HepG2 (cell line): Measurements from ENCODE around the gene SPATA13. TPM values are rescaled to one million over a fixed set of nuclear protein-coding genes. Genes with fewer than 3 reads are reported as not detected.

Experiments
- ARNT ChIP-seq: fragments of 450-650 bp; IDR thresholded peaks from 2 replicates; pipeline ENCODE4 v1.6.1; 2017
- ATAD3A ChIP-seq: sonication (generic); formaldehyde crosslinking; IDR thresholded peaks from 2 replicates; pipeline ENCODE4 v1.4.0; 2020; ENCODE audit warnings: missing genetic modification reagents
- KAT2B ChIP-seq: fragments of 150-350 bp; IDR thresholded peaks from 2 replicates; pipeline ENCODE4 v1.6.1; 2014; ENCODE audit warnings: low read depth, low read length, borderline replicate concordance
- KDM1A ChIP-seq: IDR thresholded peaks from 2 replicates; pipeline ENCODE4 v1.6.1; 2016; ENCODE audit warnings: missing compliant biosample characterization
- MED1 ChIP-seq: sonication (generic); formaldehyde crosslinking; IDR thresholded peaks from 2 replicates; pipeline ENCODE4 v1.4.0; 2020; ENCODE audit warnings: missing genetic modification reagents
- NFE2L2 ChIP-seq: fragments of 150-350 bp; IDR thresholded peaks from 2 replicates; pipeline ENCODE4 v1.6.1; 2014; ENCODE audit warnings: low read length
- PLRG1 ChIP-seq: fragments of 450-650 bp; conservative IDR thresholded peaks from 2 replicates; pipeline ENCODE4 v1.6.1; 2016
- SAFB2 ChIP-seq: sonication (generic); formaldehyde crosslinking; IDR thresholded peaks from 2 replicates; pipeline ENCODE4 v1.5.1; 2020; ENCODE audit warnings: missing genetic modification reagents, low read depth, mild to moderate bottlenecking, borderline replicate concordance
- SOX6 ChIP-seq, 2 experiments: fragments of 450-650 bp in 1 of 2; sonication (generic) in 1 of 2; formaldehyde crosslinking in 1 of 2; IDR thresholded peaks; 2 replicates each; pipeline versions ENCODE4 v1.4.0 to v1.6.1; 2017 to 2020; ENCODE audit warnings: antibody characterized with exemption in 1 of 2, mild to moderate bottlenecking in 1 of 2, missing genetic modification reagents in 1 of 2
- SRF ChIP-seq: IDR thresholded peaks from 2 replicates; pipeline ENCODE4 v1.6.1; 2011; ENCODE audit warnings: mild to moderate bottlenecking, low read depth, low read length, moderate library complexity
- ZFP1 ChIP-seq: IDR thresholded peaks from 2 replicates; pipeline ENCODE4 v1.6.1; 2016
- ZNF232 ChIP-seq: sonication (generic); formaldehyde crosslinking; IDR thresholded peaks from 2 replicates; pipeline ENCODE4 v1.4.0; 2020; ENCODE audit warnings: missing genetic modification reagents, borderline replicate concordance
- ZNF354B ChIP-seq: sonication (generic); formaldehyde crosslinking; IDR thresholded peaks from 2 replicates; pipeline ENCODE4 v1.8.0; 2022; ENCODE audit warnings: mild to moderate bottlenecking, missing genetic modification reagents
- ZNF468 ChIP-seq: sonication (generic); formaldehyde crosslinking; IDR thresholded peaks from 2 replicates; pipeline ENCODE4 v1.8.0; 2022; ENCODE audit warnings: mild to moderate bottlenecking, moderate library complexity, missing genetic modification reagents
- ZNF572 ChIP-seq: sonication (generic); formaldehyde crosslinking; IDR thresholded peaks from 2 replicates; pipeline ENCODE4 v1.5.1; 2020; ENCODE audit warnings: mild to moderate bottlenecking, missing genetic modification reagents
- ZNF839 ChIP-seq: sonication (generic); formaldehyde crosslinking; IDR thresholded peaks from 2 replicates; pipeline ENCODE4 v1.4.0; 2020; ENCODE audit warnings: missing genetic modification reagents, mild to moderate bottlenecking, borderline replicate concordance
- polyA plus RNA-seq, 8 experiments: library from polyadenylated mRNA; depleted of rRNA in 3 of 8; stranded (reverse) in 7 of 8; unstranded in 1 of 8; fragments of >200 nt; fragmentation: Illumina TruSeq in 4 of 8; extraction: Trizol in 4 of 8; gene quantifications; 2 replicates each; pipeline versions ENCODE4 v1.2.1 to v1.2.3, GENCODE V29; 2011 to 2016; ENCODE audit warnings: low read depth in 4 of 8, missing spikeins in 1 of 8, mixed read lengths in 1 of 8; ENCODE audit not compliant: insufficient read depth in 1 of 8
- total RNA-seq, 5 experiments: library from RNA; depleted of rRNA; stranded (reverse); fragments of >200 nt; fragmentation: Illumina TruSeq; extraction: Trizol; gene quantifications; 2 replicates each; pipeline ENCODE4 v1.2.3, GENCODE V29; 2016; ENCODE audit warnings: low read depth in 1 of 5
- TF ChIP-seq, protein P1 (sequence below): IDR thresholded peaks from 2 replicates; pipeline ENCODE4 v1.6.1; 2016; ENCODE audit warnings: low read depth, missing genetic modification reagents, missing compliant biosample characterization
- TF ChIP-seq, protein P2 (sequence below): sonication (generic); formaldehyde crosslinking; conservative IDR thresholded peaks from 2 replicates; pipeline ENCODE4 v1.4.0; 2020; ENCODE audit warnings: missing genetic modification reagents
- TF ChIP-seq, protein P3 (sequence below): sonication (generic); formaldehyde crosslinking; IDR thresholded peaks from 2 replicates; pipeline ENCODE4 v1.4.0; 2020; ENCODE audit warnings: missing genetic modification reagents

The SPATA13 gene
- total and polyA plus RNA-seq, 2 of the 13 experiments (the other 11 are each of a cell fraction or from before 2014, with no cell fraction given): 11.3 to 14.2 TPM

DNA sequence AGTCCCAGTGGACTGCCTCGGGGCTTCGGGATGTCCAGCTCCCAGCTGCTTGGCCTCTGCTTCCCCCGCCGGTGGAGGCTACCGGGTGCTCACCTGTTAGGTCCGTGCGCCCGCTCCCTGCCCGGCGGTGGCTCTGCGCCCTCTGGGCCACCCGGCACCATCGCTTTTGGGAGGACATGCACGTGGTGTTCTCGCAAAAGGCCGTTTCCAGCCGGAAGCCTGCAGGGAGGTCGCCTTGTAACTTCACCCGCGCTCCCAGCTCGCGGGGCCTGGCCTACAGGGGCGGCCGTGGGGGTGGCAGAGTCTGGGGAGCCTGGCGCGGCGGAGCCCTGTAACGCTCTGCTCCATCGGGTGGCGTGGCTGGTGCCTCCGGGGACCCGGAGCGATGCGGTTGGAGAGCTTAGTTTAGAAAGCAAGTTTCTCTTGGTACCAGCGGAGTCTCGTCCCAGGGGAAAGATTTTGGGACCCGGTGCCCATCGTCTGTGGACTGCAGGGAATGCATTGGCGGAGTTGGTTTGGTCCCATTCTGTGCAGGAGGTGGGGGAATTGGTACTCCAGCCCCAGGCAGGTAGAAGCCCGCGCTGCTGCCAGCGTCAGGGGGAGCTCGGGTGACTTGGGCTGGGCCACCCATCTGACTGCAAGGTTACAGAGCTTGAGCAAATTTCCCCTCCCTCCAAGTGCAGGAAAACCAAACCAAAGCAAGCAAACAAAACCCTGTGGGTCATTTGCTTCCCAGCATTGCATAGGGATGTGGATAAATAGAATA is 673 bp downstream of the SPATA13 start (continued):
- TF ChIP-seq, protein P1, sequence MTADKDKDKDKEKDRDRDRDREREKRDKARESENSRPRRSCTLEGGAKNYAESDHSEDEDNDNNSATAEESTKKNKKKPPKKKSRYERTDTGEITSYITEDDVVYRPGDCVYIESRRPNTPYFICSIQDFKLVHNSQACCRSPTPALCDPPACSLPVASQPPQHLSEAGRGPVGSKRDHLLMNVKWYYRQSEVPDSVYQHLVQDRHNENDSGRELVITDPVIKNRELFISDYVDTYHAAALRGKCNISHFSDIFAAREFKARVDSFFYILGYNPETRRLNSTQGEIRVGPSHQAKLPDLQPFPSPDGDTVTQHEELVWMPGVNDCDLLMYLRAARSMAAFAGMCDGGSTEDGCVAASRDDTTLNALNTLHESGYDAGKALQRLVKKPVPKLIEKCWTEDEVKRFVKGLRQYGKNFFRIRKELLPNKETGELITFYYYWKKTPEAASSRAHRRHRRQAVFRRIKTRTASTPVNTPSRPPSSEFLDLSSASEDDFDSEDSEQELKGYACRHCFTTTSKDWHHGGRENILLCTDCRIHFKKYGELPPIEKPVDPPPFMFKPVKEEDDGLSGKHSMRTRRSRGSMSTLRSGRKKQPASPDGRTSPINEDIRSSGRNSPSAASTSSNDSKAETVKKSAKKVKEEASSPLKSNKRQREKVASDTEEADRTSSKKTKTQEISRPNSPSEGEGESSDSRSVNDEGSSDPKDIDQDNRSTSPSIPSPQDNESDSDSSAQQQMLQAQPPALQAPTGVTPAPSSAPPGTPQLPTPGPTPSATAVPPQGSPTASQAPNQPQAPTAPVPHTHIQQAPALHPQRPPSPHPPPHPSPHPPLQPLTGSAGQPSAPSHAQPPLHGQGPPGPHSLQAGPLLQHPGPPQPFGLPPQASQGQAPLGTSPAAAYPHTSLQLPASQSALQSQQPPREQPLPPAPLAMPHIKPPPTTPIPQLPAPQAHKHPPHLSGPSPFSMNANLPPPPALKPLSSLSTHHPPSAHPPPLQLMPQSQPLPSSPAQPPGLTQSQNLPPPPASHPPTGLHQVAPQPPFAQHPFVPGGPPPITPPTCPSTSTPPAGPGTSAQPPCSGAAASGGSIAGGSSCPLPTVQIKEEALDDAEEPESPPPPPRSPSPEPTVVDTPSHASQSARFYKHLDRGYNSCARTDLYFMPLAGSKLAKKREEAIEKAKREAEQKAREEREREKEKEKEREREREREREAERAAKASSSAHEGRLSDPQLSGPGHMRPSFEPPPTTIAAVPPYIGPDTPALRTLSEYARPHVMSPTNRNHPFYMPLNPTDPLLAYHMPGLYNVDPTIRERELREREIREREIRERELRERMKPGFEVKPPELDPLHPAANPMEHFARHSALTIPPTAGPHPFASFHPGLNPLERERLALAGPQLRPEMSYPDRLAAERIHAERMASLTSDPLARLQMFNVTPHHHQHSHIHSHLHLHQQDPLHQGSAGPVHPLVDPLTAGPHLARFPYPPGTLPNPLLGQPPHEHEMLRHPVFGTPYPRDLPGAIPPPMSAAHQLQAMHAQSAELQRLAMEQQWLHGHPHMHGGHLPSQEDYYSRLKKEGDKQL (CRISPR knock-in tag): no peak
- TF ChIP-seq ZNF468 (CRISPR knock-in tag): no peak
- no peak for TF ChIP-seq ATAD3A (CRISPR knock-in tag)
- no peak for TF ChIP-seq ZNF232 (CRISPR knock-in tag)
- no peak for TF ChIP-seq KAT2B
- no peak for TF ChIP-seq PLRG1
- no peak for TF ChIP-seq ARNT
- no peak for TF ChIP-seq ZFP1 (CRISPR knock-in tag)
- TF ChIP-seq KDM1A (CRISPR knock-in tag): no peak
- TF ChIP-seq SRF: no peak
- no peak for TF ChIP-seq NFE2L2
- TF ChIP-seq, protein P2, sequence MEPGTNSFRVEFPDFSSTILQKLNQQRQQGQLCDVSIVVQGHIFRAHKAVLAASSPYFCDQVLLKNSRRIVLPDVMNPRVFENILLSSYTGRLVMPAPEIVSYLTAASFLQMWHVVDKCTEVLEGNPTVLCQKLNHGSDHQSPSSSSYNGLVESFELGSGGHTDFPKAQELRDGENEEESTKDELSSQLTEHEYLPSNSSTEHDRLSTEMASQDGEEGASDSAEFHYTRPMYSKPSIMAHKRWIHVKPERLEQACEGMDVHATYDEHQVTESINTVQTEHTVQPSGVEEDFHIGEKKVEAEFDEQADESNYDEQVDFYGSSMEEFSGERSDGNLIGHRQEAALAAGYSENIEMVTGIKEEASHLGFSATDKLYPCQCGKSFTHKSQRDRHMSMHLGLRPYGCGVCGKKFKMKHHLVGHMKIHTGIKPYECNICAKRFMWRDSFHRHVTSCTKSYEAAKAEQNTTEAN (CRISPR knock-in tag): no peak
- no peak for TF ChIP-seq SOX6 (IDR thresholded peaks at IDR 0.05)
- TF ChIP-seq SOX6 (CRISPR knock-in tag; IDR thresholded peaks at IDR 0.05): peak; percentile 40; the same call in 1 of the 2 replicates
- TF ChIP-seq ZNF839 (CRISPR knock-in tag): 0 out of 2 replicates have a peak, but pooled peaks have one; percentile 26
- TF ChIP-seq MED1 (CRISPR knock-in tag): no peak
- no peak for TF ChIP-seq SAFB2 (CRISPR knock-in tag)
- no peak for TF ChIP-seq ZNF354B (CRISPR knock-in tag)
- no peak for TF ChIP-seq ZNF572 (CRISPR knock-in tag)
- TF ChIP-seq, protein P3, sequence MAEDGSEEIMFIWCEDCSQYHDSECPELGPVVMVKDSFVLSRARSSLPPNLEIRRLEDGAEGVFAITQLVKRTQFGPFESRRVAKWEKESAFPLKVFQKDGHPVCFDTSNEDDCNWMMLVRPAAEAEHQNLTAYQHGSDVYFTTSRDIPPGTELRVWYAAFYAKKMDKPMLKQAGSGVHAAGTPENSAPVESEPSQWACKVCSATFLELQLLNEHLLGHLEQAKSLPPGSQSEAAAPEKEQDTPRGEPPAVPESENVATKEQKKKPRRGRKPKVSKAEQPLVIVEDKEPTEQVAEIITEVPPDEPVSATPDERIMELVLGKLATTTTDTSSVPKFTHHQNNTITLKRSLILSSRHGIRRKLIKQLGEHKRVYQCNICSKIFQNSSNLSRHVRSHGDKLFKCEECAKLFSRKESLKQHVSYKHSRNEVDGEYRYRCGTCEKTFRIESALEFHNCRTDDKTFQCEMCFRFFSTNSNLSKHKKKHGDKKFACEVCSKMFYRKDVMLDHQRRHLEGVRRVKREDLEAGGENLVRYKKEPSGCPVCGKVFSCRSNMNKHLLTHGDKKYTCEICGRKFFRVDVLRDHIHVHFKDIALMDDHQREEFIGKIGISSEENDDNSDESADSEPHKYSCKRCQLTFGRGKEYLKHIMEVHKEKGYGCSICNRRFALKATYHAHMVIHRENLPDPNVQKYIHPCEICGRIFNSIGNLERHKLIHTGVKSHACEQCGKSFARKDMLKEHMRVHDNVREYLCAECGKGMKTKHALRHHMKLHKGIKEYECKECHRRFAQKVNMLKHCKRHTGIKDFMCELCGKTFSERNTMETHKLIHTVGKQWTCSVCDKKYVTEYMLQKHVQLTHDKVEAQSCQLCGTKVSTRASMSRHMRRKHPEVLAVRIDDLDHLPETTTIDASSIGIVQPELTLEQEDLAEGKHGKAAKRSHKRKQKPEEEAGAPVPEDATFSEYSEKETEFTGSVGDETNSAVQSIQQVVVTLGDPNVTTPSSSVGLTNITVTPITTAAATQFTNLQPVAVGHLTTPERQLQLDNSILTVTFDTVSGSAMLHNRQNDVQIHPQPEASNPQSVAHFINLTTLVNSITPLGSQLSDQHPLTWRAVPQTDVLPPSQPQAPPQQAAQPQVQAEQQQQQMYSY (CRISPR knock-in tag): 0 out of 2 replicates have a peak, but pooled peaks have one; percentile 21
